CD4-positive, alpha-beta T cell treated with Interleukin-6 at 100 ng/mL for 8 hours (primary cell): Measurements from ENCODE around the gene CRTC1.

ENCODE experiments used
- DNase-seq: peaks from one replicate; pipeline ENCODE4 v3.0.0-alpha.2; 2020; ENCODE audit warnings: mixed read lengths, low spot score

CRTC1 gene

GRCh38 chr19:18700501-18701249 is 17.2 kb downstream of the CRTC1 start:
- peak; percentile 66 for DNase-seq

GRCh38 chr19:18701250-18701608 is 17.7 kb downstream of the CRTC1 start:
- DNase-seq = no peak

- no peak for DNase-seq
These were observed 20.6 kb downstream of the CRTC1 start for GRCh38 chr19:18704054-18704453.

- no peak for DNase-seq
These were observed 21.5 kb downstream of the CRTC1 start for GRCh38 chr19:18704971-18705370.

- DNase-seq = no peak
These were observed 25.2 kb downstream of the CRTC1 start for GRCh38 chr19:18708452-18709231.

GRCh38 chr19:18709546-18709945 is 26.1 kb downstream of the CRTC1 start:
- no peak for DNase-seq

- DNase-seq = no peak
These were observed 26.7 kb downstream of the CRTC1 start for GRCh38 chr19:18710186-18710585.

- no peak for DNase-seq
These were observed 27.7 kb downstream of the CRTC1 start for GRCh38 chr19:18710996-18711751.

GRCh38 chr19:18711893-18712292 is 28.4 kb downstream of the CRTC1 start:
- no peak for DNase-seq

GRCh38 chr19:18712981-18713380 is 29.5 kb downstream of the CRTC1 start:
- no peak for DNase-seq

GRCh38 chr19:18713550-18714117 is 30.2 kb downstream of the CRTC1 start:
- no peak for DNase-seq

- no peak for DNase-seq
These were observed 31.9 kb downstream of the CRTC1 start for GRCh38 chr19:18715416-18715815.

- no peak for DNase-seq
These were observed 33.4 kb downstream of the CRTC1 start for GRCh38 chr19:18716857-18717256.

- no peak for DNase-seq
These were observed 34.1 kb downstream of the CRTC1 start for GRCh38 chr19:18717601-18718000.

GRCh38 chr19:18718015-18718526 is 34.6 kb downstream of the CRTC1 start:
- no peak for DNase-seq

GRCh38 chr19:18718846-18719458 is 35.5 kb downstream of the CRTC1 start:
- DNase-seq = no peak

GRCh38 chr19:18719541-18719940 is 36.1 kb downstream of the CRTC1 start:
- no peak for DNase-seq

GRCh38 chr19:18723871-18724377 is 40.4 kb downstream of the CRTC1 start:
- no peak for DNase-seq

GRCh38 chr19:18725841-18726770 is 42.6 kb downstream of the CRTC1 start:
- DNase-seq = no peak

- no peak for DNase-seq
These were observed 43.4 kb downstream of the CRTC1 start for GRCh38 chr19:18726846-18727245.
